Mesothelial cell of epicardium (in vitro differentiated cells): ENCODE data around the gene MTIF3. TPM values are rescaled to one million over a fixed set of nuclear protein-coding genes. Genes with fewer than 3 reads are reported as not detected.

Source experiments
- DNase-seq, 2 experiments: peaks; one replicate each; pipeline ENCODE4 v3.0.0; 2021; ENCODE audit warnings: low spot score in 2 of 2; ENCODE audit not compliant: unreplicated experiment in 2 of 2
- H3K27ac Mint-ChIP-seq: 2 replicates; pipeline ENCODE4 v1.8.0; 2021; ENCODE audit warnings: mixed read lengths
- H3K27me3 Mint-ChIP-seq: 2 replicates; pipeline ENCODE4 v1.8.0; 2021; ENCODE audit warnings: low read depth, mixed read lengths
- H3K36me3 Mint-ChIP-seq: 2 replicates; pipeline ENCODE4 v1.8.0; 2021; ENCODE audit warnings: mixed read lengths
- H3K4me1 Mint-ChIP-seq: 2 replicates; pipeline ENCODE4 v1.8.0; 2021; ENCODE audit warnings: mixed read lengths
- H3K4me3 Mint-ChIP-seq: 2 replicates; pipeline ENCODE4 v1.8.0; 2021; ENCODE audit warnings: mild to moderate bottlenecking, moderate library complexity, mixed read lengths
- H3K9me3 Mint-ChIP-seq: 2 replicates; pipeline ENCODE4 v1.8.0; 2021; ENCODE audit warnings: mixed read lengths
- total RNA-seq: library from RNA; stranded (reverse); gene quantifications from 3 replicates; pipeline ENCODE4 v1.2.1, GENCODE V29; 2021
- TF ChIP-seq, protein P1 (sequence below): fragments of 200-600 bp; sonication (generic); IDR thresholded peaks from one replicate; pipeline ENCODE4 v1.5.0; 2021; ENCODE audit warnings: antibody characterized with exemption; ENCODE audit not compliant: unreplicated experiment

MTIF3 gene
- total RNA-seq, 1 donor from 2014 or later: 40.4 TPM

DNA sequence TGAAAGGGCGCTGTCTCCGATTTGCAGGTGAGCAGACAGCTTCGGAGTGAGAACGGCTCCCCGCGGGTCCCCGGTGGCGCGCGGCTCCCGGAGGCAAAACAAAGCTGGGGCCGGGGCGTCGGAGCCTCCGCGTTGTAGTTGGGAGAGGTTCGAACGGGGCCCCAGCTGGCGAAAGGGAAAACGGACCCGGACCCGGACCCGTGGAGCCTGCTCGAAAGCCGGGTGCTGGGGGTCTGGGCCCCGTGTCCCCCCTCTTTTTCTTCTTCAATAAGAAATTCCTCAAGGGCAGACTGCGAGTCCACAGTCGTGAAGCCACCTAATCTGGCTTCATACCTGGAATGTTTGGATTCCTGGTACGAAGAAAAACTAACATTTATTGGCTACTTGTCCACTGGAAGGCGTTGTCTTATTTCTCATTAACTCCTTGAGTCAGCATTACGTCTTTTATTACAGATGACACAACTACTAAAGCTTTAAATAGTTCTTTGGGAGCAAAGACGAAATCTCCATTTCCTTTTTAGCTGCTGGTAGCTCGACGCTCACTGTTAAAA, 632 bp upstream of the MTIF3 start:
- Mint-ChIP-seq H3K36me3 (no peaks in the 10 kb centered on the region), H3K4me3 (peak overlapping the region; percentile 86), H3K27me3 (peaks cover 20% of the 10 kb centered on the region), H3K27ac (peak overlapping the region; percentile 97), H3K9me3 (no peaks in the 10 kb centered on the region), H3K4me1 (peaks cover 33% of the 10 kb centered on the region)
- peak; percentile 29 to 67 for DNase-seq
- TF ChIP-seq, protein P1, sequence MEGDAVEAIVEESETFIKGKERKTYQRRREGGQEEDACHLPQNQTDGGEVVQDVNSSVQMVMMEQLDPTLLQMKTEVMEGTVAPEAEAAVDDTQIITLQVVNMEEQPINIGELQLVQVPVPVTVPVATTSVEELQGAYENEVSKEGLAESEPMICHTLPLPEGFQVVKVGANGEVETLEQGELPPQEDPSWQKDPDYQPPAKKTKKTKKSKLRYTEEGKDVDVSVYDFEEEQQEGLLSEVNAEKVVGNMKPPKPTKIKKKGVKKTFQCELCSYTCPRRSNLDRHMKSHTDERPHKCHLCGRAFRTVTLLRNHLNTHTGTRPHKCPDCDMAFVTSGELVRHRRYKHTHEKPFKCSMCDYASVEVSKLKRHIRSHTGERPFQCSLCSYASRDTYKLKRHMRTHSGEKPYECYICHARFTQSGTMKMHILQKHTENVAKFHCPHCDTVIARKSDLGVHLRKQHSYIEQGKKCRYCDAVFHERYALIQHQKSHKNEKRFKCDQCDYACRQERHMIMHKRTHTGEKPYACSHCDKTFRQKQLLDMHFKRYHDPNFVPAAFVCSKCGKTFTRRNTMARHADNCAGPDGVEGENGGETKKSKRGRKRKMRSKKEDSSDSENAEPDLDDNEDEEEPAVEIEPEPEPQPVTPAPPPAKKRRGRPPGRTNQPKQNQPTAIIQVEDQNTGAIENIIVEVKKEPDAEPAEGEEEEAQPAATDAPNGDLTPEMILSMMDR: no peak

DNA sequence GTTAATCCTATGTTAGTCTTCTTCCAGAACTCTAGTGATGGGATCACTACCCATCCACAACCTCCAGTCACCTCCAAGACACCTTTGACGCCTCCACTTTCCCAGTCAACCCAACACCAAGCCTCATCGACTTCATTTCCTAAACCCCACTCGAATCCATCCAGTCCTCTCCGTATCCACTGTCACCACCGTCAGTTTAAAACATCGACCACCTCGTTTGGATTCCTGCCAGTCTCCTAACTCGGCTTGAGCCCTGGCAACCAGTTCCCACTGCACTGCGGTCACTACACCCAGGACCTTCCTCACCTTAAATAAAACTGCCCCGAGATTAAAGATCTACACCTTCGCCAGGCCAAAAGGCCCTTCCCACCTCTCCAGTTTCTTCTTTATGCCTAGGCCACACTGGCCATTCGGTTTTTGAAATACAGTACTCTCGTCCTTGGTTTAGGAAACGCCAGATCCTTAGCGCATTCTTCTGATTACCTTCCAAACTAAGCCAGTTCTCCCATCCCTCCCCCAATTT, 1.2 kb downstream of the MTIF3 start:
- no peaks in the 10 kb centered on the region for H3K9me3 Mint-ChIP-seq
- peak overlapping the region; percentile 86 for H3K4me3 Mint-ChIP-seq
- peak overlapping the region; percentile 97 for H3K27ac Mint-ChIP-seq
- TF ChIP-seq, protein P1: no peak
- no peaks in the 10 kb centered on the region for H3K36me3 Mint-ChIP-seq
- DNase-seq: no peak
- H3K27me3 Mint-ChIP-seq: peaks cover 16% of the 10 kb centered on the region
- H3K4me1 Mint-ChIP-seq: peaks cover 28% of the 10 kb centered on the region

DNA sequence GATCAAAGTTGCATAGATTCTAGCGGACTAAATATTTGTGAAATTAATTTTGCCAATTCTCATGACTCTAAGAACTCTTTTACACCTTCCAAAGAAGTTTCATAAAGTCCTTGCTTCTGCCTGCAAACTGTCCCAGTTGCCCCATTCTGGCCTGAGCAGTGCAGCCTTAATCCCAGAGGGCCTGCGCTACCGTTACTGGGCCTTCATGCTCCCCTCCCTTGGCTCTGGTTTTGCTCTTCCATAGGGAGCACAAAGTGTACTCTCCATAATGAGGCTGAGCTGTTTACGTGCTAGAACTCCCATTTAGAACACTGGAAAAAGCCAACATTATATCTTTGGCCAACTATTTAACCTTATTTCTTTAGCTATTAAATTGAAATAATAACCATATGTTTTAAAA, 2.1 kb downstream of the MTIF3 start:
- TF ChIP-seq, protein P1: no peak
- no peak overlapping the region for H3K4me3 Mint-ChIP-seq

DNA sequence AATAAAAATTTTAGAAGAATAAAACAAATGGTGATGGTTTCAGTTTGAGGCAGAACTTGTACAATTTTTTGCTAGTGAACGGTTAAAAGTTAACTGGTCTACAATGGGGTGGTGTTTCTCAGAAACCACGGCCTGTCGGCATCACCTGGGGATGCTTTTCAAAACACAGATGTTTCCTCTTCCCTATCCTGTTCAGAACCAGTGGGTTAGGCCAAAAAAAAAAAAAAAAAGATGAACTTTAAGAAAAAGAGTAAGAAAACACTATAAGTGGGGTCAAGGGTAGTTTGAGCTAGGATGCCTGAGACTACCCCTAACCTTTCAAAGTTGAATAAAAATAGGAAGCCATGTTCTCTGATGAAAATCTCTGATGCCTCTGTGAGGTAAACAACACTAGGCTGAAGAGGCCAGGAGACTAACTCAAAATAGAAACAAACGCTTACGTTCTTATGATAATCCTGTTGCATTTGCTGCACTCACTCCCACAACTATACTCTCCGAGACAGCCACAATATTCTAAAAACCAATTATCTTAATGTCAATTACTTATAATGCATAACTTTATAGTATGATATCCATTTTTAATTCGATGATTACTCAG, 3.3 kb downstream of the MTIF3 start:
- peaks cover 2% of the 10 kb centered on the region for H3K27me3 Mint-ChIP-seq
- no peaks in the 10 kb centered on the region for H3K9me3 Mint-ChIP-seq

More for the DNA sequence above, 2.1 kb downstream of the MTIF3 start:
- Mint-ChIP-seq H3K27ac (peak overlapping the region; percentile 56), H3K36me3 (no peaks in the 10 kb centered on the region), H3K9me3 (no peaks in the 10 kb centered on the region), H3K27me3 (peaks cover 8% of the 10 kb centered on the region), H3K4me1 (peaks cover 28% of the 10 kb centered on the region)
- DNase-seq: no peak

DNA sequence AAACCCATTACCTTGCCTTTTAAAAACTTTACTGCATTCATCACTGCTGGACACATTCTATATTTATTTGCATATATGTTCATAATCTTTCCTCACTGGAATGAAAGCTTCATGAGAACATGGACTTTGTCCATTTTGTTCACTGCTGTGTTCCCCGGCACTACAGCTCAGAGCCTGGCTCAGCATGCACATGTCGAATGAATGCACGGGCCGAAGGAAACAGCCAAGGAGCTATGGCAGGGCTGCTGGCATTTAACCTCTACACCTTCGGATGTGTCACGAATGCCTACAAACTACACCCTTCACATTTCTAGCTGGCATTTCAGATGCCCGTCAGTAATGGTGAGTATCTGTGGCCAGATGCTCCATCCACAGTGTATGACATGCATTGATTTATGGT, 7.6 kb downstream of the MTIF3 start:
- no peak overlapping the region for H3K4me3 Mint-ChIP-seq
- H3K27ac Mint-ChIP-seq: no peak overlapping the region
- no peak for DNase-seq
- H3K4me1 Mint-ChIP-seq: peaks cover 15% of the 10 kb centered on the region
- peaks cover 21% of the 10 kb centered on the region for H3K36me3 Mint-ChIP-seq
- TF ChIP-seq, protein P1: no peak
- no peaks in the 10 kb centered on the region for H3K9me3 Mint-ChIP-seq
- no peaks in the 10 kb centered on the region for H3K27me3 Mint-ChIP-seq

More for the DNA sequence above, 3.3 kb downstream of the MTIF3 start:
- Mint-ChIP-seq H3K36me3 (peaks cover 7% of the 10 kb centered on the region), H3K4me1 (peaks cover 34% of the 10 kb centered on the region), H3K27ac (no peak overlapping the region), H3K4me3 (no peak overlapping the region)
- no peak for DNase-seq
- TF ChIP-seq, protein P1: no peak
